PC-3 (cell line): ENCODE results near the gene GRHPR.

Source experiments
- EZH2 ChIP-seq: fragments of 300-600 bp; sonication (generic); IDR thresholded peaks from one replicate; pipeline ENCODE4 v1.6.1; 2017; ENCODE audit warnings: antibody characterized with exemption, mild to moderate bottlenecking, low read length; ENCODE audit not compliant: unreplicated experiment
- TF ChIP-seq, protein P1 (sequence below): fragments of 300-600 bp; sonication (generic); conservative IDR thresholded peaks from 2 replicates; pipeline ENCODE4 v1.5.1; 2017; ENCODE audit warnings: antibody characterized with exemption, low read depth, mild to moderate bottlenecking, low read length

DNA sequence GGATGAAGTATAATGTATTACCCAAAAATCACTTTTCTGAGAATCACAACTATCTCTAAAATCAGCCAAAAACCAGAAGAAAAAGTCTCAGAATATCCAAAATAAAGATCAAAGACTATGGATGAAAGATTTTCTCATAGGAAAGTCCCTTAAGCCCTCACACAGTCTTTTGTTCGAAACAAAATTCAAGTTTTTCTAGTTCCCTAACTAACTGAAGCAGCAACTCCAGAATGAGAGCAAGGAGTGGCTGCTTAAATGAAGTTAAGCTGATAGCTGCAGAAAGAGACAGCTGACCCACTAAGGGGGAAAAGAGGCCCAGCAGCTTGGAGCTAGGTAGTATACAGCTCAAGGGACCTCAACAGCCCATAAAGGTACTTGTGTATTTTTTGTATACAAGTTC lies 34.3 kb downstream of the GRHPR start:
- TF ChIP-seq, protein P1, sequence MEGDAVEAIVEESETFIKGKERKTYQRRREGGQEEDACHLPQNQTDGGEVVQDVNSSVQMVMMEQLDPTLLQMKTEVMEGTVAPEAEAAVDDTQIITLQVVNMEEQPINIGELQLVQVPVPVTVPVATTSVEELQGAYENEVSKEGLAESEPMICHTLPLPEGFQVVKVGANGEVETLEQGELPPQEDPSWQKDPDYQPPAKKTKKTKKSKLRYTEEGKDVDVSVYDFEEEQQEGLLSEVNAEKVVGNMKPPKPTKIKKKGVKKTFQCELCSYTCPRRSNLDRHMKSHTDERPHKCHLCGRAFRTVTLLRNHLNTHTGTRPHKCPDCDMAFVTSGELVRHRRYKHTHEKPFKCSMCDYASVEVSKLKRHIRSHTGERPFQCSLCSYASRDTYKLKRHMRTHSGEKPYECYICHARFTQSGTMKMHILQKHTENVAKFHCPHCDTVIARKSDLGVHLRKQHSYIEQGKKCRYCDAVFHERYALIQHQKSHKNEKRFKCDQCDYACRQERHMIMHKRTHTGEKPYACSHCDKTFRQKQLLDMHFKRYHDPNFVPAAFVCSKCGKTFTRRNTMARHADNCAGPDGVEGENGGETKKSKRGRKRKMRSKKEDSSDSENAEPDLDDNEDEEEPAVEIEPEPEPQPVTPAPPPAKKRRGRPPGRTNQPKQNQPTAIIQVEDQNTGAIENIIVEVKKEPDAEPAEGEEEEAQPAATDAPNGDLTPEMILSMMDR = no peak
- TF ChIP-seq EZH2 = no peak
